HG02970 (cell line): ENCODE measurements around the gene AIP.
"Not testable (repeated sequence)": the region's sequence is repeated elsewhere in the genome, so short reads cannot be mapped to it uniquely, and the experiment has no call there.

Source experiments
- ATAC-seq: cut with Tn5 transposase; IDR thresholded peaks from one replicate; pipeline ENCODE4 v1.9.1; 2021; ENCODE audit warnings: mild to moderate bottlenecking, moderate library complexity, moderate number of reproducible peaks; ENCODE audit not compliant: unreplicated experiment, low FRiP score

AIP gene

GRCh38 chr11:67504005-67504949 is 21.5 kb downstream of the AIP start:
- ATAC-seq = no peak

DNA sequence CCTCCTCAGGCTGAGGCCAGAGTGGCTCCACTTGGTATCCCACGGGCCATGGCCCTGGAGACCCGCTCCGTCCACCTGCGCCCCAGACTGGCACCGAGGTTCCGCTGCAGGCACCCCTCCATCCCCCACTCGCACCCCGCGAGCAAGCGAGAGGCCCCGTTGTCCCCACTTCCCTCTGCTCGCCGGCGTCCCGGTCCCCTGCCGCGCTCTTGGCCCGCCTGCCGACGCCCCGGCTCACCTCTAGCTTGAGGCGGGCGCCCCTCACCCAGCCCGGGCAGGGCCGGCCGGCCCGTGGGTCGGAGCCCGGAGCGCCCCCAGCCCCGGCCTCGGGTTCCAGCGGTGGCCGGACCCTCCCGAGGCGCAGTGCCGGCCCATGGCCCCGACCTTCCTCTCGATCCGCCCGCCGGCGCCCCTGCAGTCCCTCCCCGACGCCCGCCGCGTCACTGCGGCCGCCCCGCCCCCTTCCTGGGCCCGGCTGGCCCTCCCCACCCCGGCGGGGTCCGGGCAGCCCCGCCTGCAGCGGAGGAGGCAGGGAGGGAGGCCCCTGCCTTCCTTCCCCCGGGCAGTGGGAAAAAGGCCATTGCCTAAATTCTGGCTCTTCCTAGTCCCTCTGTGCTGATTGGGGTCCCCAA is 22.2 kb downstream of the AIP start, which contains the start of gene PITPNM1:
TSS of gene PITPNM1 (minus strand) at position 414 of the 632 bp plus-strand sequence. CDS start 1,183 bp downstream, outside the sequence.
- ATAC-seq = no peak

DNA sequence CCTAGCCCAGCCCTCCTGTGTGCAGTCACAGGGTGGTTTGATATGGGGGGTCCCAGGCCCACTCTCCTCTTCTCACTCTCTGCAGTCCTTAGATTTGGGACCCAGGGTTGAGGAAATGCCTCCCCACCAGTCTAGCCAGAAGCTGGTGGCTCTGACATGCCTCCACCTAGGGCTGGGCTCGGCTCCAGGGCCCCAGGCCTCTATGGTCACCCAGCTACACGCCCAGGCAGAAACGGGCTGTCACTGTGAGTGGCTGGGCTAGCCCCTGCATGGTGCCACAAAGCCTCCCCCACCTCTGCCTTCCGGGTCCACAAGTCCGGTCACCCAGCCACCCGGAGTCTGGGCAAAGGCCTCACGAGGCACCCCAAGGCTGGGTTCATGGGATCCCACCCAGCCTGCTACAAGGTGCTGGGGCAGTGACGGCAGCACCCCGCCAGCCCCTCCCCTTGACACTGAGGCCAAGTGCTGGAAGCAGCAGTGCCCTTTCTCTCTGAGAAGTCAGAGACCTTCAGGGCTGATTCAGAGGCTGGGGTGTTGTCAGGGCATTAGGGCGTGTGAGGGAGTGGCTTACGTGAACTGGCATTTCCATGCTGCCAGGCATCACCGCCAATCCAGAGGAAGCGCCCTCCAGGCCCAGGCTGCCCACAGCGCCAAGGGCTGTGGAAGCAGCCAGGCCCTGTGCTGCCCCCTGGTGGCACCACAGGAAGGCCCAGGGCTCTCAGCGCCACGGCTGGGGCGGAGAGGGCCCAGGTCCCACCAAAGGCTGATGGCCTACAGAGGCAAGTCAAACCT is 23.0 kb downstream of the AIP start:
- no peak for ATAC-seq

GRCh38 chr11:67506426-67507051 is 23.7 kb downstream of the AIP start:
- ATAC-seq = no peak

DNA sequence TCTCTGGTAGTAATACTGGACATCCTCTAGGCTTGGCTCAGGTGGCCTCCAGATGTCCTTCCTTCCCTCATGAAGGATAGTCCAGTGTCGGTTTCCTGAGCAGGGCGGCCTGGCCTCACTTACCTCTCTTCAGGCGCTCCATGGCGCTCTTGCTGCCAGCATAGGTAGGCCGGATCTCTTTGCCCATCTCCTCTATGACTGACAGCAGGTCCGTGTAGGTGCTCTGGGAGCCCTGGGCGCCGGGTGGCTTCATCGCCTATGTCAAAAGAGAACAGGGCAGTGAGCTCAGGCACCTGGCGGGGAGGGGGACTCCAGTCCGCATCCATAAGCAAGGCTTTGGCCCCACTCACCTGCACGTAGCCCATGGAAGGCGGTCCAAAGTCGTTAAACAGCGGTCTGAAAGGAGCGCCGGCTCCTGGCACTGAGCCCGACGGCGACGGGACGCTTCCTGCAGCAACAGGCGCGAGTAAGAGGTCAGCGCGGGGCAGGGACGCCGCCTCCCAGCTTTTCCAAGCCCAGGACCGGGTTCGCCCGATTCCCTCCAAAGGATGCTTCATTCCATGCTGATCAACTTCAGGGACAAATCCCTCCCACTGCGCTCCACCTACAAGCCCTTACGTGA is 24.5 kb downstream of the AIP start:
- no peak for ATAC-seq

- peak; percentile 64 for ATAC-seq
These were observed 25.1 kb downstream of the AIP start, which contains the start of gene CDK2AP2 for GRCh38 chr11:67507864-67508485. TSS of gene CDK2AP2 (minus strand) at chr11:67508162. CDS start at chr11:67508082, 80 bp downstream.

DNA sequence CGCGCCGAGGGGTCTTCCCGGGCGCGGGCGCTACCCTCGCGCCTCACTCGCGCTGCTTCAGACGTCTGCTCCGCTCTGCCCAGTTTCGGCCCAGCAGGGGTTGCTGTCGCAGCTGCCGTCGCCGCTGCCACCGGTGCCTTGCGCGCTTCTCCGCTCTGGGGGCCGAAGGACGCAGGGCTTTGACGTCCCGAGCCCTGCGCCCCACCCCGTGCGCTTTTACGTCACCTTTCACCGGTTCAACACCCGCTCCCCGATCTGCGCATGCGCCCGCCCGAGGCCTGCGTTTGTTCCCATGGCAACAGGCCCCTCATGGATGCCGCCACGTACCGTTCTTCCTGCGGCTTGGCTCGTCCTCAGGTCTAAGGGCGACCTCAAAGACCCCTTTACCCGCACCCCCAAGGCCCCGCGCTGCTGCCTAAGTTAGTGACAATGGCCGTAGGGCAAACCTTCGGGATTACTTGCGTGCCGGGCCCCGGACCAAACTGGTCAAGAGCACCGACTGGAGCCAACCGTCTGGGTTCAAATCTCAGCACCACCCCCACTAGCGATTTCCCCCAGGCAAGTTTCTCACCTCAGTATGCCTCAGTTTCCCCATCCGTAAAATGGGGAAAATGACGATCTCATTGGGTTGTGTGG is 25.8 kb downstream of the AIP start:
- peak; percentile 37 for ATAC-seq

DNA sequence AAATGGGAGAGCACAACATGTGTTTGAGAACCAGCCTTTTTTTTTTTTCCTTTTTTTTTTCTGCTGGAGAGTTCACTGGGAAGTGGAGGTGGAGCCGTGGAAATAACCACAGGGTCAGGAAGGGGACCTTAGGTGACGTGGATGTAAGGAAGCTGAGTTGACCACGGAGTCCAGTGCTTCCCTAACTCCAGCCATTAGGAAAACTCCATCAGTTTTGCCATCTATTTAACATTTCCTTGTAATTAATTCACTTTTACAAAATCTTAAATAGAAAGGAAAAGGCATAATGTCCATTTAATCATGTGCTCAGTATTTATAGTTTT is 27.2 kb downstream of the AIP start:
- ATAC-seq = no peak

DNA sequence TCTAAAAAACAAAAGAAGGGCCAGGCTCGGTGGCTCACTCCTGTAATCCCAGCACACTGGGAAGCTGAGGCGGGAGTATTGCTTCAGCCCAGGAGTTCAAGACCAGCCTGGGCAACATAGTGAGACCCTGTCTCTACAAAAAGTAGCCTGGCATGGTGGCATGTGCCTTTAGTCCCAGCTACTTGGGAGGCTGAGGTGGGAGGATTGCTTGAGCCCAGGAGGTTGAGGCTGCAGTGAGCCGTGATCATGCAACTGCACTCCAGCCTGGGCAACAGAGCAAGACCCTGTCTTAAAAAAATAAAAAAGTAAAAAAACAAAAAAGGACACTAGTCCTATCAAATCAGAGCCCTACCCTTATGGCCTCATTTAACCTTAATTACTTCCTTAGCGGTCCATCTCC is 28.7 kb downstream of the AIP start:
- not testable (repeated sequence) for ATAC-seq

DNA sequence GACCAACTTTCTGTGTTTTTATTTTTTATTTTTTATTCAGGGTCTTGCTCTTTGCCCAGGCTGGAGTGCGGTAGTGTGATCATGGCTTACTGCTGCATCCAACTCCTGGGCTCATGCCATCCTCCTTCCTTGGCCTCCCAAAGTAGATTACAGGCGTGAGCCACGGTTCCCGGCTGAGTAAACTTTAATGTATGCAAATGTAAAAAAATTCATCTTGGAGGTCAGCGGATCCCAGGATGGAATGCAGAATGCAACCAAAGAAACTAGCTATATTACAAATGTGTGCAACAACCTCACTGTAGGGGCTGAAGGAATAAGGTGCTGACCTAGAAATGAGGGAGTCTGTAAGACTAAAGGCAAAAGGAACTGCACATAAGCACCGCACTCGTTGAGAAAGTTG is 31.3 kb downstream of the AIP start:
- ATAC-seq = no peak

DNA sequence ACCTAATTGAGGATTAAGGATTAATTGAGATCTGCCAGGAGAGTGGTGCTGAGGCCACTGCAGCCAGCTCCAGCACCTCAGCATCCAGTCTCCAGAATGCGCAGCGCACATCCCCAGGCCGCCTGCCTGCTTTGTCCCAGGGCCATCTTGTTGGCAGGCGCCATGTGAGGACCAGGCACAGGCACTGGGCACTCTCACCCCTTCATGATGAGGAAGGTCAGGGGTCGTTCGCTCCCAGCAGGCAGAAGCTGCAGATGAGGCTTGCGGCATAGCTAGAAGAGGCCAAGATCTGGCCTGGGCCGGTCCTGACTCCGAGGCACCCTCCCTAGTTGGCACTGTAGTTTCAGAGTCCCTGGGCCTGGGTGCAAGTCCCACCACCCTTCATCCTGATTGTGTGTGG is 34.0 kb downstream of the AIP start:
- no peak for ATAC-seq

DNA sequence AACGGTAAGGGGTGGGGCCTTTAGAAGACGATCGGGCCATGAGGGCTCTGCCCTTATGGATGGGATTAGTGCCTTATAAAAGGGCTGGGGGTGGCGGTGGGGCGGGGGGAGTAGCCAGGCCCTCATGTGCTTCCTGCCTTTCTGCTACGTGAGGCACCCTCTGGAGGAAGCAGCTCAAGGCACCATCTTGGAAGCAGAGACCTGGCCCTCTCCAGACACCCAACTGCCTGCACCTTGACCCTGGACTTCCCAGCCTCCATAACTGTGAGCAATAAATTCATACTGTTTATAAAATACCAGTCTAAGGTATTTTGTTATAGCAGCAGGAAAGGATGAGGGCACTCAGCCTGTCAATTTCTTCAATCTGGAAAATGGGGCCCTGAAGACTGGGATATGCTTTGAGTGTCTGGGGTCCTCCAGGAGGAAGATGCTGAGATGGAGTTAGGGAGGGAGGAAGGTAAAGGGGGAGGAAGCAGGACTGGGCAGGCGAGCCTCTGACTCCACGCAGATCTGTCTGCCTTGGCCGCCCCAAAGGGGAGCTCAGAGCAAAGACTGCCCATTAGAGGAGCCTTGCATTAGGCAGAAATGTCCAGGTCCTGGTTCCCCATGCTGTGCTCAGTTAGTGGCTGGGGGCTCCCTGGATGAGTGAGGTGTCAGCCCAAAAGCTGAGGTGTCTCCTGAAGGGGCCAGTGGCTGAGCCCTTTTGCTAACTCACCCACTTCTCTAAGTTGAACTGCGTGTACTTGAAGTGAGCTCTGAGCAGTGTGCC is 35.1 kb downstream of the AIP start:
- no peak for ATAC-seq

DNA sequence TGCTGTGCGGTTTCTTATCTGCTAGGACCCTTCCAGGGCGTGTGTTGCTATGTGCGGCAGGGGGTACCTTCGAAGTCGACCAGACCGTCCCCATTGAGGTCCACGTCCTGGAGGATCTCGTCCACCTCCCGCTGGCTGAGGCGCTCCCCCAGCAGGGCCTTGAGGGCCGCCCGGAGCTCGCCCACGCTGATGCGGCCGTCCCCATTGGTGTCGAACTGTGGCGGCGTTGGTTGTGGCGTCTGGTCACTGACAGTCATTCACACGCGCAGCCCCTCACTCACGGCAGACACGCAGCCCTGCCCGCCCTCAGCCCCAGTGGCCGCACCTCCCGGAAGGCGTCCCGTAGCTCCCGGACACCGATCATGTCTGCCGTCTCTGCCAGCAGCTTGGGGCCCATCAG is 36.9 kb downstream of the AIP start:
- no peak for ATAC-seq

GRCh38 chr11:67520856-67521824 is 38.3 kb downstream of the AIP start:
- ATAC-seq = no peak

GRCh38 chr11:67521924-67522323 is 39.1 kb downstream of the AIP start:
- no peak for ATAC-seq

DNA sequence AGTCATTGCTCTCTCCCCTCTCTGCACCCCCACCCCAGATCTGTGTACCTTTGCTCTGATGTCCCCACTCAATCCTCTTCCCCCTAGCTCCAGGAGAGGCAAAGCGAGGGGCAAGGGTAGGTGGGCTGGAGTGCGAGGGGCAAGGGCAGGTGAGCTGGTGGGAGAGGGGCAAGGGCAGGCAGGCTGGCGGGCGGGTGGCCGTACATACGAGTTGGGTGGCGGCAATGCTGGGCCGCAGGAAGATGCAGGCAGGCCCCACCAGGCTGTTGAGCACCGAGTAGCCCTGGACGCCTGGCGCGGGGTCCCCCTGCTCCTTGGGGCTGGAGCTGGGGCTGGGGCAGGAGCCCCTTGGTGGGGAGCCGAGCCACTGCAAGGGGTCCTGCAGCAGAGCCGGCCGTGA is 39.5 kb downstream of the AIP start:
- ATAC-seq = no peak

DNA sequence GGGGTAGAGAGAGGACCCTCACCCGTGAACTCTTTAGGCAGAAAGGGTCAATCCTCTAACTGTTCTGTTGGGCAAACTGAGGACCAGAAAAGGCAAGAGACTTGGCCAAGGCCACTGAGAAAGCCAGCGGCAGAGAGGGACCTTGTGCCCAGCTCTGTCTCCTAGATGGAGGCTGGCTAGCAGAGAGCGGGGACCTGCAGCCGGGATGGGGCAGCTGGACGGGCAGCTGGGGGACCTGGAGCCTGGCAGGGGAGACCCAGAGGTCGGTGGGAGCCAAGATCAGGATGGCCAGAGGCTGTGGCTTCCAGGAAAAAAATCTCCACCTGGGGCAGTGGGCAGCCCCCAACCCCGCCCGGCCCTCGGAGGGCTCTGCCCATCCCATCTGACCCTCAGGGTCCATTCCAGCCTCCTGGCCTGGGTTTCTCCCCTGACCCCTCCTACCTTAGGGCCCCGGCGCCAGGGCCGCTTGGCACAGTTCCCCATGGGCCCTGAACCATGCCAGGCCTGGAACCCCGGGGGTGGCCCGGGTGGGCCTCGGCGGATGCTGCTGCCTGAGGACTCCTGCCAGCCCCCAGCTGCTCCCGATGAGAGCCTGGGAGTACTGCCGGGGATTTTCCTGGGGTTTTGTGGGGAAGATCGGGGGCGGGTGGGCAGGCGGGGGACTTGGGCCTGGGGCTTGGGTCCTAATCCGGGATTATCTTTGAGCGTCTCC is 40.2 kb downstream of the AIP start, which contains the start of gene CABP2:
TSS of gene CABP2 (minus strand) at position 603 of the 712 bp plus-strand sequence. CDS start at position 483, 120 bp downstream.
- no peak for ATAC-seq
